ENCODE measurements around the gene TARS2.

Gene TARS2

GRCh38 chr1:150544204-150544603 is 57.0 kb downstream of the TARS2 start:
- Histone ChIP-seq H3K4me1 (ENCODE audit: control insufficient read depth, insufficient read depth, low read length) (peaks cover 12% of the 10 kb centered on the region), H3K9ac (ENCODE audit: low read length) (peak overlapping the region; percentile 19), H3K9me3 (ENCODE audit: control insufficient read depth, low read length) (no peaks in the 10 kb centered on the region), H3K27me3 (replicated peaks; ENCODE audit: control insufficient read depth, insufficient read depth, low read length) (no peaks in the 10 kb centered on the region), H3K36me3 (ENCODE audit: control insufficient read depth, insufficient read depth, low read length, severe bottlenecking) (no peaks in the 10 kb centered on the region), H3K4me3 (ENCODE audit: low read length) (peak overlapping the region; percentile 22)
- no peak for DNase-seq (ENCODE audit: low read depth)

- no peaks in the 10 kb centered on the region for H3K9me3 ChIP-seq (ENCODE audit: control insufficient read depth, low read length)
- H3K4me3 ChIP-seq (ENCODE audit: low read length): no peak overlapping the region
- DNase-seq (ENCODE audit: low read depth): no peak
- H3K27me3 ChIP-seq (replicated peaks; ENCODE audit: control insufficient read depth, insufficient read depth, low read length): no peaks in the 10 kb centered on the region
- H3K9ac ChIP-seq (ENCODE audit: low read length): no peak overlapping the region
- H3K36me3 ChIP-seq (ENCODE audit: control insufficient read depth, insufficient read depth, low read length, severe bottlenecking): no peaks in the 10 kb centered on the region
- peaks cover 20% of the 10 kb centered on the region for H3K4me1 ChIP-seq (ENCODE audit: control insufficient read depth, insufficient read depth, low read length)
Observed at GRCh38 chr1:150545486-150546032, 58.3 kb downstream of the TARS2 start.

GRCh38 chr1:150546294-150546937 is 59.2 kb downstream of the TARS2 start:
- H3K27me3 ChIP-seq (replicated peaks; ENCODE audit: control insufficient read depth, insufficient read depth, low read length): no peaks in the 10 kb centered on the region
- DNase-seq (ENCODE audit: low read depth): no peak
- H3K9me3 ChIP-seq (ENCODE audit: control insufficient read depth, low read length): no peaks in the 10 kb centered on the region
- H3K36me3 ChIP-seq (ENCODE audit: control insufficient read depth, insufficient read depth, low read length, severe bottlenecking): no peaks in the 10 kb centered on the region
- H3K4me3 ChIP-seq (ENCODE audit: low read length): no peak overlapping the region
- no peak overlapping the region for H3K9ac ChIP-seq (ENCODE audit: low read length)
- peaks cover 28% of the 10 kb centered on the region for H3K4me1 ChIP-seq (ENCODE audit: control insufficient read depth, insufficient read depth, low read length)

- peak overlapping the region; percentile 83 for H3K4me3 ChIP-seq (ENCODE audit: low read length)
- peak overlapping the region; percentile 92 for H3K9ac ChIP-seq (ENCODE audit: low read length)
- H3K4me1 ChIP-seq (ENCODE audit: control insufficient read depth, insufficient read depth, low read length): peaks cover 45% of the 10 kb centered on the region
- no peaks in the 10 kb centered on the region for H3K9me3 ChIP-seq (ENCODE audit: control insufficient read depth, low read length)
- DNase-seq (ENCODE audit: low read depth): no peak
- H3K27me3 ChIP-seq (replicated peaks; ENCODE audit: control insufficient read depth, insufficient read depth, low read length): no peaks in the 10 kb centered on the region
- no peaks in the 10 kb centered on the region for H3K36me3 ChIP-seq (ENCODE audit: control insufficient read depth, insufficient read depth, low read length, severe bottlenecking)
Observed at GRCh38 chr1:150548324-150548631, 61.1 kb downstream of the TARS2 start.

- DNase-seq (ENCODE audit: low read depth): peak; percentile 91
Observed at GRCh38 chr1:150548632-150549495, 61.6 kb downstream of the TARS2 start, which contains the start of gene ADAMTSL4. Gene ADAMTSL4, plus strand, starts transcription at chr1:150549408. Its CDS starts 2,881 bp downstream, at chr1:150552289.

GRCh38 chr1:150549496-150550221 is 62.4 kb downstream of the TARS2 start:
- DNase-seq (ENCODE audit: low read depth): peak; percentile 48
- Histone ChIP-seq H3K4me1 (ENCODE audit: control insufficient read depth, insufficient read depth, low read length) (peaks cover 41% of the 10 kb centered on the region), H3K27me3 (replicated peaks; ENCODE audit: control insufficient read depth, insufficient read depth, low read length) (no peaks in the 10 kb centered on the region), H3K9me3 (ENCODE audit: control insufficient read depth, low read length) (no peaks in the 10 kb centered on the region), H3K9ac (ENCODE audit: low read length) (peak overlapping the region; percentile 94), H3K36me3 (ENCODE audit: control insufficient read depth, insufficient read depth, low read length, severe bottlenecking) (peaks cover 5% of the 10 kb centered on the region), H3K4me3 (ENCODE audit: low read length) (peak overlapping the region; percentile 88)

More at GRCh38 chr1:150548632-150549495, 61.6 kb downstream of the TARS2 start, which contains the start of gene ADAMTSL4:
- H3K9ac ChIP-seq (ENCODE audit: low read length): peak within 1 kb of the TSS; percentile 94
- peak within 1 kb of the TSS; percentile 88 for H3K4me3 ChIP-seq (ENCODE audit: low read length)
- H3K27me3 ChIP-seq (replicated peaks; ENCODE audit: control insufficient read depth, insufficient read depth, low read length): no peaks in the 10 kb centered on the region
- peaks cover 46% of the 10 kb centered on the region for H3K4me1 ChIP-seq (ENCODE audit: control insufficient read depth, insufficient read depth, low read length)
- no peaks in the 10 kb centered on the region for H3K9me3 ChIP-seq (ENCODE audit: control insufficient read depth, low read length)
- H3K36me3 ChIP-seq (ENCODE audit: control insufficient read depth, insufficient read depth, low read length, severe bottlenecking): no peaks in the 10 kb centered on the region

- no peaks in the 10 kb centered on the region for H3K9me3 ChIP-seq (ENCODE audit: control insufficient read depth, low read length)
- no peaks in the 10 kb centered on the region for H3K27me3 ChIP-seq (replicated peaks; ENCODE audit: control insufficient read depth, insufficient read depth, low read length)
- peak overlapping the region; percentile 88 for H3K4me3 ChIP-seq (ENCODE audit: low read length)
- peak overlapping the region; percentile 94 for H3K9ac ChIP-seq (ENCODE audit: low read length)
- peak; percentile 49 for DNase-seq (ENCODE audit: low read depth)
- H3K4me1 ChIP-seq (ENCODE audit: control insufficient read depth, insufficient read depth, low read length): peaks cover 41% of the 10 kb centered on the region
- H3K36me3 ChIP-seq (ENCODE audit: control insufficient read depth, insufficient read depth, low read length, severe bottlenecking): peaks cover 10% of the 10 kb centered on the region
Observed at GRCh38 chr1:150550222-150551050, 63.2 kb downstream of the TARS2 start.

- DNase-seq (ENCODE audit: low read depth): peak; percentile 47
- H3K27me3 ChIP-seq (replicated peaks; ENCODE audit: control insufficient read depth, insufficient read depth, low read length): no peaks in the 10 kb centered on the region
- H3K4me1 ChIP-seq (ENCODE audit: control insufficient read depth, insufficient read depth, low read length): peaks cover 41% of the 10 kb centered on the region
- H3K4me3 ChIP-seq (ENCODE audit: low read length): peak overlapping the region; percentile 88
- H3K9ac ChIP-seq (ENCODE audit: low read length): peak overlapping the region; percentile 94
- peaks cover 18% of the 10 kb centered on the region for H3K36me3 ChIP-seq (ENCODE audit: control insufficient read depth, insufficient read depth, low read length, severe bottlenecking)
- no peaks in the 10 kb centered on the region for H3K9me3 ChIP-seq (ENCODE audit: control insufficient read depth, low read length)
Observed at GRCh38 chr1:150551051-150551783, 64.0 kb downstream of the TARS2 start.

- peak overlapping the region; percentile 29 for H3K4me3 ChIP-seq (ENCODE audit: low read length)
- H3K9ac ChIP-seq (ENCODE audit: low read length): peak overlapping the region; percentile 94
- peaks cover 41% of the 10 kb centered on the region for H3K4me1 ChIP-seq (ENCODE audit: control insufficient read depth, insufficient read depth, low read length)
- DNase-seq (ENCODE audit: low read depth): peak; percentile 11
- H3K9me3 ChIP-seq (ENCODE audit: control insufficient read depth, low read length): no peaks in the 10 kb centered on the region
- peaks cover 18% of the 10 kb centered on the region for H3K36me3 ChIP-seq (ENCODE audit: control insufficient read depth, insufficient read depth, low read length, severe bottlenecking)
- H3K27me3 ChIP-seq (replicated peaks; ENCODE audit: control insufficient read depth, insufficient read depth, low read length): no peaks in the 10 kb centered on the region
Observed at GRCh38 chr1:150551784-150552127, 64.5 kb downstream of the TARS2 start.

All from adipocyte (in vitro differentiated cells).